ENCODE results near the gene AMY2B.
"Not testable (repeated sequence)": the region's sequence is repeated elsewhere in the genome, so short reads cannot be mapped to it uniquely, and the experiment has no call there.

Gene AMY2B

GRCh38 chr1:103627436-103627835 is 56.0 kb downstream of the AMY2B start:
- DNase-seq = not testable (repeated sequence)

Measured in NCI-H2081 treated with DMSO at 0.1 percent for 48 hours (cell line).